Skin of body (tissue), 2 donors: ENCODE measurements around the gene TLE3. TPM values are rescaled to one million over a fixed set of nuclear protein-coding genes. Genes with fewer than 3 reads are reported as not detected.

ENCODE experiments used
- DNase-seq: peaks from one replicate; lab custom pipeline; 2025; lab: John Stamatoyannopoulos, UW
- total RNA-seq: library from RNA; depleted of rRNA; stranded (reverse); fragments of >200 nt; gene quantifications from one replicate; pipeline ENCODE4 v1.2.3, GENCODE V29; 2014

TLE3 gene
- total RNA-seq, 1 donor from 2014 or later: 62.5 TPM

DNA sequence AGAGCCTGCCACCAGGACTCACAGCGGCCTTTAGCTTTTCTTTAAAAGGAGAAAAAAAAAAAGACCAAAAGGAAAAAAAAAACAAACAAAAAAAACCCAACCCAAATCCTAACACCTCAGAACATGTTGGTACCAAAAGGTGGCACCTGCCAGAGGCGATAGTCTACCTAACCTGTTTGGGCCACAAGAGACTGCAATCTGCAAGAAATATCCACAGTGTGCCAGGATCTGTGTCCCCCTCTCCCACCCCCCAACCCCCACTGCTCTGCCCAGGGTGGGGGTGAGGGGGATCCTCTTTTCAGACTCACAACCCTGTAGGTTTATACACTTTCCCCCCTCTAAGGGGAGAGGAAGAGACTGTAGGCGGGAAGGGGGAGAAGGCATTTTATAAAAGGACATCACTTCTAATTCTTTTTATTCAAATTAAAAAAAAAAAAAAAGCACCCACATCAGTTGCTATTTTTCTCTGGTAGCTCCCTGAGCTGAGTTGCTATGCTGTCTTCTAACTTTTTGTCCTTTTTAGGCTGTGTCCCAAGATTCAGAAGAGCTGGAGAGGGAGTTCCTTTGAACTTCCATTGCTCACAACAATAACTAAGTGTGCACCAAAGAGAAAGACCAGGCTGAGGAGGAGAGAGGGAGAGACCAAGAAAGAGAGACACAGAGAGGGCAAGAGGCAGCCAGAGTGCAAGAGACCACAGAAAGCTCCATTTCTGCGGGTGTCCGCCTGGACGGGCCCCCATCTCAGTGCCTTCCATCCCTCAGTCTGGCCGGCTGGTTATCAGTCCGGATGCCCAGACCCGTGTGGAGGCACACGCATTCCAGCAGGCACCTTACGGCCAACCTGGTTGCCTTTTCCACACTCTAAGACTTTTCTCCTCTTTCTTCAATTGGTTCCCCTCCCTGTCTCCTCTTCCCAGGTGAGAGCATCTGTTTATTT lies 48.9 kb downstream of the TLE3 start:
- DNase-seq: no peak

DNA sequence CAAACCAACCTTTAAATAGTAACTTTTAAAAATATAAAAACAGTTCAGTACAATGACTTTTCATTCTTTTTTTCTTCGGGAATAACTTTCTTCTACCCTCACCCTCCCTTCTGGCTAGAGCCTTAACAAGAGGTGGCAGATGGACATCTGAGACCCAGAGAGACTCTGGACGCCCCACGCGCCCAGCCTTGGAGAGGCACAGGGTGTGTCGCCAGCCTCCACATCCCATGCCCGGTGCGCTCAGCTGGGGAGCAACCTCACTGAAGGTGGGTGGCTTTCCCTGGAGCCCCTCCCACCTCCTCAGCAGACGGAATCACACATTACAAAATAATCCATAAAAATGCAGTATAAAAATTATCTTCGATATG lies 49.5 kb downstream of the TLE3 start:
- DNase-seq: no peak

DNA sequence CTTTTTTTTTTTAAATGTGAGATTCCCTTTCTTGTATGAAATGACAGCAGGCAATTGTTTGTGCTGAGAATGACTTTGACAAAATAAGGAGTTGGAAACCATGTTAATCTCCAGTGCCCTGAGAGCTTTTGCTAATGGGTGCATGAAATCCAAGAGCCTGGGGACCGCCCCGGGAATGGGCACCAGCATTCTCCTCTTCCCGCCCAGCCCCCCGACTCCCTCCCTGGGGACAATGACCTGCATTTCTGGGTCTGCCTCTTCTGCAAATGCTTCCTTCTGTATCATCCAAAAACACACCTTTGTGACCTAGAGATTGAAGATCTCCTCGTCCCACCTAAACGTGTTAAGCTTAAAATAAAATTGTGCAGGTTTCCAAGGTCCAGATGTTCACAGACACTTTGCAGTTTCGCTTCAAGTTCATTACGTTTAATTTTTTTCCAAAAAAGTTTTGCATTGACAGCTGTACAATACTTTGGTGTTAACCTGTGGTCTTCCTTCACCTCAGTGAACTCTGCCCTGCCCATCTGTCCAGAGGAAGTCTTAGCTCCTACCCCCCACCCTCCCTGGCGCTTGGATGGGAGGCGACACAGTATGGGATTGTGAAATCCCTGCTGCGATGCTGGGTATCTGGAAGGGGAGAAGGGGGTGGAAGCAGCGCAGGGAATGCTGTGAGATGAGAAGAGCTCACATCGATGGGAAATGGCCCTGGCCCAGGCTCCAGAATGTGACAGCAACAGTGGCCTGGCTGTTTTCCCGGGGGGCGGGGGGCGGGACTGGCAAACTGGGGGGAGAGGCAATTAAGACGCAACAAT lies 50.1 kb downstream of the TLE3 start:
- DNase-seq: peak; percentile 49

DNA sequence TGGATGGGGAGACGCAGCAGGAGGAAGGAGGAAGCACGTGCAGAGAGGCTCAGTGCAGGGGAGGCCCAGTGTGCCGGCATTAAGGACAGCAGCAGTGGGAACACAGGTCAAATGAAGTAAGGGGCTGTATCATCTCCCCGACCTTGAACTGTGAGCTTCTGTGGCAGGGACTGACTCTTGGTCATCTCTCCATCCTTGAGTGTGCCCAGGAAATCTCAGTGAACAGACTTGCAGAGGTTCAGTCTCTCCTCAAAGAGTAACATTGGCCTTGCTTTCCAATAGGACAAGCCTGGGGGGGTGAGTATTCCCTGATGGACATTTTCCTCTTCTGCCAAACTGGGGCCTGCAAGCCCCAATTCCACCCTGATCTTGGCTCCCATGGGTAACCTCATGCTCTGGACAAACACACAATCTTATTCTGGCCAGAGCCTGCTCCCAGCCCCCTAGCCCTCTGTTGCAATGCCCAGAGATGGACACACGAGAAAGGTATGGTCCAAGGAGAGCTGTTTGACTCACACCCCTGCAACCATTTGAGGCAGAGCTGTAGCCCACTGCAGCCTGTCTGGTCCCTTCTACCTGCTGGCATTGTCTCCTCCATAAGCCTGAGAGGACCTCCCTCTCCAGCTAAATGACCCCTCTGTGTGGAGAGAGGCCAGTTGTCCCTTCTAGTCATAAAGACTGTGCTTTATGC lies 50.9 kb downstream of the TLE3 start:
- DNase-seq: no peak

DNA sequence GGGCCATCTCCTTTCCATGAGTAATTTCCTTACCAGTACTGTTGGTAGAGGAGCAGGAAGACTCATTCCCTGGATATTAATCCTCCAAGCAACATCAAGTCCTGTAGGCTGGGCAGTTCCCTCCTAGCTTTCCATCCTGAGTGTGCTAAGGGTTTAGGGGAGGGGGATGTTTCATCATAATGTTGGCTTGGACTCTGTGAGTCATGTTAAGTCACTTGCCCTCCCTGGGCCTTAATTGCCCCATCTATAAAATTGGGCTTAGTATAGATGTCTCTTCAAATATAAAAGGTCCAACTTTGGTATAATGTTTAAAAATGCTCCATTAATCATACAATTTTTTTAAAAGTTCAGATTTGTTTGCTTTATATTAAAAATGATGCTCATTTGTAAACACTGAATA lies 52.7 kb downstream of the TLE3 start:
- DNase-seq: no peak

DNA sequence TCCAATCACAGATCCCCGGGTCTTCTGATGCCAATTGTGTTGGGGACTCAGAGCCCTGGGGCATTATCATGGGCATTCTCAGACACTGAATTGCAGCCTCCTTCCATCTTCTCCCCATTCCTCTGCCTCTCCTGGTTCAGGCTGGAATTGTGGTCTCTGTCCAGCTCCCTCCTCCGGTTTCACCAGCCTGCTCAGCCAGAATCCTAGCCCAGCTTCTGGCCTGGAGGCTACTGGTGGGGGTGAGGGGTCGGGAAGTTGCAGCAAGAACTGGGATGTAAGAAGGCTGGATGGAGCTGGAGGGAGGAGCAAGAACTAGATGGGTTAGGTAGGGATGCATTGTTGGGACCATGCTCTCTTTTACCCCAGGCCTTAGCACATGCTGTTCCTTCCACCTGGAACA lies 53.5 kb downstream of the TLE3 start:
- DNase-seq: no peak

DNA sequence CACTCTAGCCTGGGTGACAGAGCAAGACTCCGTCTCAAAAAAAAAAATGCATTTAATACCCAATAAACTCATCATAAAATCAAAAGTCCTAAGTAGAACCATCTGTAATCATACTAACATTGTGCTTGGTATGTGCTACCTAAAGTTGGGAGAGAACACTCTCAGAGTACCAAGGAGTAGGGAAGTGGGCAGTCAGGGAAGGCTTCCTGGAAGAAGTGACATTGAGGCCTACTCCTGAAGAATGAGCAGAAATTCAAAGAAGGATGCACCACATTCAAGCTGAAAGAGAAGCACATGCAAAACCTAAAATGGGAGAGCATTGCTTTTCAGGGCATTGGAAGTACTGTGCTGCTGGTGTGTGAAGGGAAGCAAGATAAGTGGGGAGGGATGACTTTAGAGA lies 54.1 kb downstream of the TLE3 start:
- no peak for DNase-seq

DNA sequence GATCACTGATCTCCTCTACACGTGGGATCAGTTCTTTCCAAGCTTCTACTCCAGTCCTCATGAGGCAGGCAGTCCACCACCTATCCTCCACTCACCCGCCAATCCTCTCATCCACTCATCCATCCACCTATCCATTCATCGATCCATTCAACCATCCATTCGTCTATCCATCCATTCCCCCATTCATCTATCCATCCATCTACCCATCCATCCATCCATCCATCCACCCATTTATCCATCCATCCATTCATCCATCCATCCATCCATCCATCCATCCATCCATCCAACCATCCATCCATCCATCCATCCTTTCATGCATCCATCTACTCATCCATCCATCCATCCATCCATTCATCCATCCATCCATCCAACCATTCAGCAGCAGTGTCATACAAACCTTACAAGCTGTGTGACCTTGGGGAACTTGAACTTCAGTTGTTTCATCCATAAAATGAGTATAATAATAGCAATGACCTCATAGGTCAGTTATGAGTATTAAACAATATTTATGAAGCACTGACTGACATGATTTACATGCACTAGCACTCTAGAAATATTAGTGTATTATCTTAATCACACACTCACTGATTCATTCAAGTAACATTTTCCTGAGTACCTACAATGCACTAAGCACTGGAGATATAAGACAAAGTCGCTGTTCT lies 55.0 kb downstream of the TLE3 start:
- DNase-seq: no peak

DNA sequence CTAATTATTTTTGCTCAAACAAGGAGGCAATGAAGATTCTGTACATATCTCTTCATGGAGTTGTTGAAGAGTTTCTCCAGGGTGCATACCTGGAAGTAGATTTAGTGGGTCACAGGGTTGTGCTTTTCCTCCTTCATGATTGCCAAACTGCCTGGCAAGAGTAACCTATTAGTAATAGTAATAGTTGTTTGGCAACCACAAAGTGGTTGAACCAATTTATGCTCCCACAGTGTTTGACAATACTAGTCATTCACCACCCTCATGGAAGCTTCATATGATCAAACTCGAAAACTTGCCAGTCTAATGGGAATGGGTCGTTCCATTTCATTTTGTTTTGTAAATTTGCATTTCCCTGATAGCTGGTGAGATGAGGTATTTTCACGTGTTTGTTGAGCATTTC lies 57.8 kb downstream of the TLE3 start:
- DNase-seq: no peak

DNA sequence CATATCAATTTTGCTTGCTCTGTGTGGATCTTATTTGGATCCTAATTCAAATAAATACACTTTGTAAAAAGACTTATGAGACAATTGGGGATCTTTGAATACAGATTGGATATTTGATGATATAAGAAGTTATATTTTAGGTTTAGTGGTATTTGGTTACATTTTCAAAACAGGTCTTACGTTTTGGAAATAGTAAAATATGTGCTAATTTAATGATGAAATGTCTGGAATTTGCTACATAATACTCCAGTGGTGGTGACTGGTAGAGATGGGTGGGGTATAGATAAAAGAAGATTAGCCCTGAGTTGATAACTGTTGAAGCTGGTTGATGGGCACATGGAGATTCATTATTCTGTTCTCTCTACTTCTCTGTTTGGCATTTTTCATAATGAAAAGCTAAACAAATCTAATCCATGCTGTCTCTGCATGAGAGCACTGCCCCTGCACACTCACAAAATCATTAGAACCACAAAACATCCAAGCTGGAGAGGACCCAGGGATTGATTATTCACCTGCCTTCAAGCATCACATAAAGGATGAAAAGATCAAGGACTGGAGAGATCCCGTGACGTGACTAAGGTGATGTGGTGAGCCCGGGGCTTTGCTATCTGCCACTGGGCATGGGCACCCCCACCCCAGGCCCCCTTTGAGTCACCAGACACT lies 58.9 kb downstream of the TLE3 start:
- DNase-seq: no peak

DNA sequence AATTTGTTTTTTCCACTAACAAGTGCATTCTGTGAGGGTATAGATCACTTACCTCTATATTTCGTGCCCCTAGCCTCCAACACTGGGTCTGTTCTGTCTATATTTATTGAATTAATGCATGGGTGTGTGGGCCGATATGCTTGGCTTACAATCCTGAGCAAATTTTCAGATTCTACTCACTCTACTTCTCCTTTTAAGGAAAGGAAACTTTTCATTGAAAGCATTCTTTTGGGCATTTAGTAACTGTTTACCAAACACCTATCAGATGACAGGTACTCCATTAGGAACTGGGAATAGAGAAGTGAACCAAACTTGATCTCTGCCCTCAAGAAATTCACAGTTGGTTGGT lies 60.5 kb downstream of the TLE3 start:
- no peak for DNase-seq

DNA sequence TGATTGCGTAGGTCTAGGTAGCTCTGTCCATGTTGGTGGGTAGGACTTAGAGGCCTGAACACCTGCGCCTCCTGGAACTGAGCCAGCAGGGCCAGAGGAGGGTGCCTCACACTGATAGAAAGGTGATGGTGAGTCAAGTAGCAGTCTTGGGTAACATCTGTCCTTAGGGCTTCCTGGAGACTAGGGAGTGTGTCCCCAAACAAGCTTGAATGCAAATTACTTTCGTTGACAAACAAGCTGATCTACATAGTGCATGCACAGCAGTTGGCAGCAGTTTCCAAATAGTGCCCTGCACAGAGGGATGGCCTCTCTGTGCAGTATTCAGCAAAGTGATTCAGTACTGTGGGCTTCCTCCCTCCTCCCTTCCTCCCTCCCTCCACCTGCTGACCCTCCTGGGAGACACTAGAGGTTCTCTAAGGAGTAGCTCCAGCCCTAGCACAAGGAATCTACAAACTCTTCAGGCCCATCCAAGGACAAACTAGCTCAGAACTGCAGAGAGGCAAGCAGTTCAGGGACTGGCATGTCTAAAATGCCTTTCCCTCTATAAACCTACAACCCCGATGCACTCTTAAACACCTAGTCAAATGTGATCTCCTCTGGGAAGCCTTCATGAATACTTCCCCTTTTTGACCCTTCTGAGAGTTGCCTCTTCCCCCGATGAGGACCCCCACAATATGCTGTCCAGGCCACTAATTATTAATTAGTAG lies 61.0 kb downstream of the TLE3 start:
- DNase-seq: no peak

DNA sequence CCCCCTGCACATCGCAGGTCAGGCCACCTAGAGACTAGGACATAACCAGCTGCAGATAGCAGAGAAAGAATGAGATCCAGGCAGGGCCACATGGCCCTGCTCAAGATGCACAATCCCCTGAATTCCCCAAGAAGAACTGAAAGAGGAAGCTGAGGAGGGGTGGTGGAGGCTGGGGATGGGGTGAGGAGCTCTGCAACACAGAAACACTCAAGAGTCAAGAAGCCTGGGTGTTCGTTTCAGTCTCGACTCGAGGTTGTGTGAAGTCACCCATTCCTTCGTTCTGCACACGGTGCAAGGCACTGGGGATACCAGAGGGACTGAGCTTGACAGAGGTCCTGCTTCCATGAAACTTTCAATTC lies 62.0 kb downstream of the TLE3 start:
- no peak for DNase-seq

DNA sequence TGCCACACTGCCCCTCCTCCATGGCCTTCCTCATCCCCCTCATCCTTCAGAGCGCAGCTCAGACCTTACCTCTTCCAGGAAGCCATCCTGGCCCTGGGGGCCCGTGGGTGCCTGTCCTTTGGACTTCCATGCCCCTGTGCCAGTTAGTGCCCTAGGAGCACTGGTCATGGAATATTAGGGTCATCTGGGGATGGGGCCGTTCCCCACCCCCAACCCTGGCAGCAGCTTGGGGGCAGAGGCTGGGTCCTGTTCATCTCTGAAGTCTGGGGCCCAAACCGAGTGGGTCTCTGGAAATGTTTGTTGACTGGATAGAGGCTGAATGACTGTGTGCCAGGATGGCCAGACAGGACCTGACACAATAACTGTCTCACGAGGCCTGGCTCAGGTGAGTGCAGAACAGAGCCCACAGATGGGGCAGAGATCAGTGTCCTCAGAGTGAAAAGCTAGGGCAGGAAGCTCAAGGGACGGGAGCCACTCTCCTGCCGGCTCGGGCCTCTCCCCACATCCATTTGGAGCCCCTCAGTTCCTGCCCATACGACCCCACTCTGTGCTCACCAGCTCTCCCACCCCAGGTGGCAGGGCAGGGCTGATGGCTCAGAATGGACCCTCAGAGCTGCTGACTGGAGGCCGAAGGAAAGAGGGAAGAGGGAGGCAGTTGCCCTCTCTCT lies 62.5 kb downstream of the TLE3 start:
- DNase-seq: no peak

DNA sequence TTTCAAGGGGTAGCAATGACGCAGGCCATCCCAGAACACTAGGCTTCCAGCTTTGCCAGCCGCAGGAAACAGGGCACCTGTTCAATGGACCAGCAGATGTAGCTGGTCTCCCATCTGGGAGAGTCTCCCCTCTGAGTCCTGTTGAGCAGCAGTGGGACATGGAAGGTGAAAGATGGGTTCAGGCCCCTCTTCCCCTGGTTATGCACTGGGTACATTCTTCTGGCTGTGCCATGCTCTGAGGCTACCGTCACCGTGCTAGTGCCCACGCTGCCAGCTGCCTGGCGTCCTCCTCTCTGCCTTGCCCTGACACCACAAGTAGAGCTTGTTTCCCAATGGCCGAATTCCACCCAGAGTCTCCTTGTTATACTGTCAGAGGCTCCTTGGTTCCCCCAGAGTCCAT lies 63.1 kb downstream of the TLE3 start:
- no peak for DNase-seq

DNA sequence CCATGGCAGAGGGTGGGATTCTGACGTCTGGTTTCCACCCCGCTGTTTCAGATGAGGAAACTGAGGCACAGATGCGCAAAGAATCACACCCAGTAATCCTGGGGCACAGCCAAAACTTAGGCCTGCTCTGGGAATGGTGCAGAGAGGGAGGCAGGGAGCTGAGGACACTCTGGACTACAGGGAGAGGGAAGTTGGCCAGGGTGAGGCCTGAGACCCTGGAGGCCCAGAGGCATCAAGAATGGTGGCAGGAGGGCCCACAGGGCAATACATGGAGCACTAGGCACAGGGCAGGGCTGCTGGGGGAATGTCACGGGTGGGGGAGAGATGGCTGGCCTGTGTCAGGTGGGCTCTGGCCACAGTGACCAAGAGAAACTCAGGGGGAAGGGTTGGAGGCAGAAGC lies 63.6 kb downstream of the TLE3 start:
- DNase-seq: no peak

DNA sequence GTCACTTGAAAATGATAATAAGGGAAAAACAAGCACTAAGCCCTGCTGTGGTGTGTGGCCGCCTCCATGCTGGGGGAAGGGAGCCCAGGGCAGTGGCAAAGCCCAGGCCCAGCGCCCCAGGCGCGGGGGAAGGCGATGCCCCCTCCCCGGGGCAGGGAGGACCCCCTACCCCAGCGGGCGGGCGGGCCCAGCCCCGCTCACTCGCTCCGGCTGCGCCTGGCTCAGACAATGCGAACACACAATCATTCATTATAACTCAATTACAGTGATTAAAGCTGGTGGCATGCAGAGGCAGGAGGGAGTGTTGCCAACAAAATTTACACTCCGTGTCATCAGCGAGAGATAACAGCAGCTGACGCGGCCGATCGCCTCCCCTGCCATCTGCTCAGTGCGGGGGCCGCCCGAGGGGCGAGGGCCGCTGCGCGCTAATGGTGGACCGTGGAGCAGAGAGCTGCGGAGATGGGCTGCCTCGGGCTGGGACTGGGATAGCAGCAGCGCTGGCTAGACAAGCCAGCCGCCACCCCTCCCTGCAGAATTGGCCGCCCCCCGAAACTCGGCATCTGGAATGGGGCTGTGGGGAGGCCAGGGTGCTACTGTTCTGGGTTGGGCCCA lies 64.1 kb downstream of the TLE3 start:
- no peak for DNase-seq

DNA sequence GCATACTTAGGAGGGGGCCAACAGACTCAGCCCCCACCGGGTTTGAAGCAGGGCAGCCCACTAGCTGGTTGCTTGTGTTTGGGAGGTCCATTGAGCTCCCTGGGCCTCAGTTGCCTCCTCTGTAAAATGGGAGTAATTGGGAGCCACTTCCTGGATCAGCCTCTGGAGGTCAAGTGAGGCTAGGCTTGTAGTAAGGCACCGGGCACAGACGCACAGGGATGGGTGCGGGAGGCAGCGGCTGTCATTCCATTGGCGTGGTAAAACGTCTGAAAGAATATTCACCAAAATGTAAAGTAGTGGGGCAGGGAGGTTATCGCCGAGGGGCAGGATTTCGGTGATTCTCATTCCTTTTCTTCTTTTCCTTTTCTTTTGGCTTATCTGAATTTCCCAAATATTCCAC lies 64.6 kb downstream of the TLE3 start:
- DNase-seq: no peak

DNA sequence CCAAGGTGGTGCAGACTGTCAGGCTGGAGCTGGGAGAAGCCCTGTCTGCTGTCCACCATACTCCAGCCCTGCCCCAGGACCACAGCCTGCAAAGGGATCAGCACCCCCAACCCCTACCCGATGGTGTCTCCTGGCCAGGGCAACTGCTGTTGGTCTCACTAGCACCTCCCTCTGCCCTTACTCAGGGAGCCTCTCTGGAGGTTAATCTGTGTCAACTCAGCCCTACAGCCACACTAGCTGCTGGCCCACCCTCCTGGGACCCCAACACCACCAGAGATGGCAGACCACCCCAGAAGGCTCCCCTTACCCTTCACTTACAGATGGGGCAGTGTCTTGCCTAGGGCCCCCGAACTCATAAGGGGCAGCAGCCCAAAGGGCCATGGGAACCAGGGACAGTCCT lies 65.2 kb downstream of the TLE3 start:
- no peak for DNase-seq

DNA sequence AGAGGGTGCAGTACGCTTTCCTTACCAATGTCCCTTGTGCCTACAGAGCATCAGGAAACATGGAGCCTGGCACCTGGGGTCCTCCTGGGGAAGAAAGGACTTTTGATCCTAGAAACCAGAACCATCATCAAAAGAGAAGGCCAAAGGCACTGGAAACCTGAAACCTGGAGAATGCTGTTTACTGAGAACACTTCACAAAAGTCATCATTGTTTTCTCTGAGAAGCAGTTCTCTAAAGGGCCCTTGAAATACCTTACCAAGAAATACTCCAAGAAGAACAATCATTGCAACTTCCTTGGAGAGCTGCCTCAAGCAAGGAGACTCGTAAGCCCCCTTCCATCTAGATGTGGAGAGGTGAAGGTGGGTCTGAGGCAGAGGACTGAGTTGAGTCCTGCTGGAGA lies 66.0 kb downstream of the TLE3 start:
- no peak for DNase-seq
